ENCODE measurements around the gene SLC9A9.
"Not testable (repeated sequence)": the region's sequence is repeated elsewhere in the genome, so short reads cannot be mapped to it uniquely, and the experiment has no call there.

The SLC9A9 gene

GRCh38 chr3:143753006-143753405 is 95.3 kb downstream of the SLC9A9 start:
- no peak for DNase-seq

GRCh38 chr3:143751643-143752178 is 96.6 kb downstream of the SLC9A9 start:
- no peak for DNase-seq

GRCh38 chr3:143750841-143751240 is 97.4 kb downstream of the SLC9A9 start:
- DNase-seq: no peak

GRCh38 chr3:143749926-143750325 is 98.3 kb downstream of the SLC9A9 start:
- DNase-seq: no peak

- no peak for DNase-seq
These were observed 111.2 kb downstream of the SLC9A9 start for GRCh38 chr3:143737065-143737464.

GRCh38 chr3:143736205-143736997 is 111.9 kb downstream of the SLC9A9 start:
- no peak for DNase-seq

GRCh38 chr3:143731776-143732175 is 116.5 kb downstream of the SLC9A9 start:
- no peak for DNase-seq

- no peak for DNase-seq
These were observed 116.9 kb downstream of the SLC9A9 start for GRCh38 chr3:143731320-143731719.

- DNase-seq: no peak
These were observed 120.9 kb downstream of the SLC9A9 start for GRCh38 chr3:143727391-143727790.

- no peak for DNase-seq
These were observed 121.5 kb downstream of the SLC9A9 start for GRCh38 chr3:143726727-143727126.

GRCh38 chr3:143720381-143720780 is 127.9 kb downstream of the SLC9A9 start:
- no peak for DNase-seq

- DNase-seq: no peak
These were observed 129.8 kb downstream of the SLC9A9 start for GRCh38 chr3:143718463-143718862.

- DNase-seq: no peak
These were observed 131.5 kb downstream of the SLC9A9 start for GRCh38 chr3:143716731-143717130.

- no peak for DNase-seq
These were observed 135.7 kb downstream of the SLC9A9 start for GRCh38 chr3:143712522-143712921.

- no peak for DNase-seq
These were observed 140.4 kb downstream of the SLC9A9 start for GRCh38 chr3:143707848-143708247.

GRCh38 chr3:143700431-143700975 is 147.8 kb downstream of the SLC9A9 start:
- no peak for DNase-seq

- DNase-seq: no peak
These were observed 148.8 kb downstream of the SLC9A9 start for GRCh38 chr3:143699424-143699823.

GRCh38 chr3:143698682-143699303 is 149.5 kb downstream of the SLC9A9 start:
- DNase-seq: no peak

GRCh38 chr3:143697975-143698374 is 150.3 kb downstream of the SLC9A9 start:
- DNase-seq: no peak

GRCh38 chr3:143695333-143695732 is 152.9 kb downstream of the SLC9A9 start:
- DNase-seq: not testable (repeated sequence)

- no peak for DNase-seq
These were observed 154.8 kb downstream of the SLC9A9 start for GRCh38 chr3:143693506-143693905.

GRCh38 chr3:143686638-143687197 is 161.6 kb downstream of the SLC9A9 start:
- DNase-seq: no peak

GRCh38 chr3:143685491-143685890 is 162.8 kb downstream of the SLC9A9 start:
- no peak for DNase-seq

GRCh38 chr3:143677430-143677829 is 170.8 kb downstream of the SLC9A9 start:
- no peak for DNase-seq

All from GOT3 (cell line).